ENCODE data around the gene LRP4.

LRP4 gene

GRCh38 chr11:46903846-46904245, 14.5 kb downstream of the LRP4 start:
- H3K4me3 ChIP-seq (ENCODE audit: low read depth in 1 of 2, low read length in 2 of 2), result no peak overlapping the region
- H3K27ac ChIP-seq (ENCODE audit: low read length), result no peak overlapping the region
- H3K4me1 ChIP-seq (ENCODE audit: control insufficient read depth in 1 of 2, insufficient read depth in 2 of 2, low read length in 2 of 2), result peaks cover 0 to 5% of the 10 kb centered on the region in 2 donors
- peaks cover 0 to 12% of the 10 kb centered on the region in 2 donors for H3K36me3 ChIP-seq (ENCODE audit: control insufficient read depth in 1 of 2, insufficient read depth in 2 of 2, low read length in 2 of 2)
- H3K9me3 ChIP-seq (ENCODE audit: control insufficient read depth in 1 of 2, low read length in 2 of 2), result no peaks in the 10 kb centered on the region
- H3K27me3 ChIP-seq (ENCODE audit: low read depth, low read length), result no peaks in the 10 kb centered on the region

DNA sequence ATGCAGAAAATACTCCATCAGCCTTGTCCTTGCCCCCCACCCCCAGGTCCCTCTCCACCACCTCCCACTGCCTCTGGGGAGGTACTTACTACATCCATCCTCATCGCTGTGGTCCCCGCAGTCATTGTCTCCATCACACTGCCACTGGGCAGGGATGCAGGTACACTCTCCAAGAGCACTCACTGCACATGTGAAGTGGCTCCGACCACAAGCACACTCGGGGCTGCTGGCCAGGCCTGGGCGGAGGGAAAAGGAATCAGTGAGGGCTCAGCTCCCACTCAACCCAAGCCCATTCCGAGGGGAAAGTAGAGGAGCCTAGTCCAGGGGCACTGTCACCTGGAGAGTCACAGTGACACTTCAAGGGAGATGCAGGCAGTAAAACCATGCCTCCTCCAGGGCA, 15.7 kb downstream of the LRP4 start:
- Histone ChIP-seq H3K9me3 (ENCODE audit: control insufficient read depth in 1 of 2, low read length in 2 of 2) (no peaks in the 10 kb centered on the region), H3K4me1 (ENCODE audit: control insufficient read depth in 1 of 2, insufficient read depth in 2 of 2, low read length in 2 of 2) (peaks cover 0 to 5% of the 10 kb centered on the region in 2 donors), H3K4me3 (ENCODE audit: low read depth in 1 of 2, low read length in 2 of 2) (no peak overlapping the region), H3K36me3 (ENCODE audit: control insufficient read depth in 1 of 2, insufficient read depth in 2 of 2, low read length in 2 of 2) (peaks cover 0 to 17% of the 10 kb centered on the region in 2 donors), H3K27ac (ENCODE audit: low read length) (no peak overlapping the region), H3K27me3 (ENCODE audit: low read depth, low read length) (no peaks in the 10 kb centered on the region)

DNA sequence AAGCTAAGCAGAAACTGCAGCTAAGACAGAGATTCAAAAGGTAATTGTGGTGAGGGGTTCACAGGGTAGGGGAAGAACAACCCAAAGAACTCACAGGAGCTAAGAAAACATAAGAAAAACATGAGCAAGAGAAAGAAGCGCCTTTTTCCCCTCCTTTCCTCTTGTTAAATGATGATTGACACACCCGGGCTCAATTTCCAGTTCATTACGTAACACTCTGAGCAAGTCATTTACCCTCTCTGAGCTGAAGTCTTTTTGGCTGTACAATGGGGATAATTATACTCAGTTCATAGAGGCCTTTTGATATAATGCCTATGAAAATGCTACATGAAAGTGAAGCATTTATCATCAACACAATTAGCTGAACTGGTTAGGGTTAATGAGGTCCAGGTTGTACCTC, 17.2 kb downstream of the LRP4 start:
- peaks cover 0 to 17% of the 10 kb centered on the region in 2 donors for H3K36me3 ChIP-seq (ENCODE audit: control insufficient read depth in 1 of 2, insufficient read depth in 2 of 2, low read length in 2 of 2)
- H3K4me1 ChIP-seq (ENCODE audit: control insufficient read depth in 1 of 2, insufficient read depth in 2 of 2, low read length in 2 of 2), result no peaks in the 10 kb centered on the region
- H3K27ac ChIP-seq (ENCODE audit: low read length), result no peak overlapping the region
- no peaks in the 10 kb centered on the region for H3K9me3 ChIP-seq (ENCODE audit: control insufficient read depth in 1 of 2, low read length in 2 of 2)
- no peak overlapping the region for H3K4me3 ChIP-seq (ENCODE audit: low read depth in 1 of 2, low read length in 2 of 2)
- no peaks in the 10 kb centered on the region for H3K27me3 ChIP-seq (ENCODE audit: low read depth, low read length)

- Histone ChIP-seq H3K27ac (ENCODE audit: low read length) (no peak overlapping the region), H3K9me3 (ENCODE audit: control insufficient read depth in 1 of 2, low read length in 2 of 2) (no peaks in the 10 kb centered on the region), H3K4me1 (ENCODE audit: control insufficient read depth in 1 of 2, insufficient read depth in 2 of 2, low read length in 2 of 2) (no peaks in the 10 kb centered on the region), H3K27me3 (ENCODE audit: low read depth, low read length) (no peaks in the 10 kb centered on the region), H3K4me3 (ENCODE audit: low read depth in 1 of 2, low read length in 2 of 2) (no peak overlapping the region), H3K36me3 (ENCODE audit: control insufficient read depth in 1 of 2, insufficient read depth in 2 of 2, low read length in 2 of 2) (peaks cover 0 to 20% of the 10 kb centered on the region in 2 donors)
Measured at GRCh38 chr11:46900091-46900746, 18.1 kb downstream of the LRP4 start.

DNA sequence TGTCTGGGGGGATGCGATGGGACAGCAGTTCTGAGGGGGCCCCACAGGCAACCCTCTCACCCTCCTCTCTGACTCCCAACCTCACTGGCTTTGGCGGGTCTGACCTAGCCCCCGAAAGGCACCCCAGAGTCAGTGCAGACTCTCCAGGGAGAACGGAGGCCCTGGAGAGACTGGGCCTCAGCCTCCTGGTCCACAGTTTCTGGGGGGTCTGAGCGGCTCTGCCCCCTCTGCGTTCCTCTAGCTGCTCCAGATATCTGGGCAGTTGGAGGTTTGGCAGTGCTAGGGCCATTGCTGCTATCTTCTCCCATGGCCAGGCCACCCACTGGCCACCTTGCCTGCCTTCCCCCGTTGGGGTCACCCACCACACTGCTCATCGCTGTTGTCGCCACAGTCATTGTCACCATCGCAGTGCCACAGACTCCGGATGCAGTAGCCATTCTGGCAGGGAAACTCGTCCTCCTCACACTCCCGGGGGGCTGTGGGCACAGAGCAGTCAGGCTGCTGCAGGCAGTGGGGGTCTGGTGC, 18.8 kb downstream of the LRP4 start:
- H3K9me3 ChIP-seq (ENCODE audit: control insufficient read depth in 1 of 2, low read length in 2 of 2), result no peaks in the 10 kb centered on the region
- H3K27me3 ChIP-seq (ENCODE audit: low read depth, low read length), result no peaks in the 10 kb centered on the region
- H3K4me1 ChIP-seq (ENCODE audit: control insufficient read depth in 1 of 2, insufficient read depth in 2 of 2, low read length in 2 of 2), result no peaks in the 10 kb centered on the region
- peaks cover 0 to 20% of the 10 kb centered on the region in 2 donors for H3K36me3 ChIP-seq (ENCODE audit: control insufficient read depth in 1 of 2, insufficient read depth in 2 of 2, low read length in 2 of 2)
- H3K27ac ChIP-seq (ENCODE audit: low read length), result no peak overlapping the region
- no peak overlapping the region for H3K4me3 ChIP-seq (ENCODE audit: low read depth in 1 of 2, low read length in 2 of 2)

- Histone ChIP-seq H3K27ac (ENCODE audit: low read length) (no peak overlapping the region), H3K4me1 (ENCODE audit: control insufficient read depth in 1 of 2, insufficient read depth in 2 of 2, low read length in 2 of 2) (no peaks in the 10 kb centered on the region), H3K36me3 (ENCODE audit: control insufficient read depth in 1 of 2, insufficient read depth in 2 of 2, low read length in 2 of 2) (peaks cover 3 to 20% of the 10 kb centered on the region in 2 donors), H3K4me3 (ENCODE audit: low read depth in 1 of 2, low read length in 2 of 2) (no peak overlapping the region), H3K9me3 (ENCODE audit: control insufficient read depth in 1 of 2, low read length in 2 of 2) (no peaks in the 10 kb centered on the region), H3K27me3 (ENCODE audit: low read depth, low read length) (no peaks in the 10 kb centered on the region)
Measured at GRCh38 chr11:46898396-46899095, 19.8 kb downstream of the LRP4 start.

GRCh38 chr11:46896719-46897406, 21.5 kb downstream of the LRP4 start:
- Histone ChIP-seq H3K27ac (ENCODE audit: low read length) (no peak overlapping the region), H3K36me3 (ENCODE audit: control insufficient read depth in 1 of 2, insufficient read depth in 2 of 2, low read length in 2 of 2) (peaks cover 3 to 25% of the 10 kb centered on the region in 2 donors), H3K4me3 (ENCODE audit: low read depth in 1 of 2, low read length in 2 of 2) (no peak overlapping the region), H3K9me3 (ENCODE audit: control insufficient read depth in 1 of 2, low read length in 2 of 2) (no peaks in the 10 kb centered on the region), H3K27me3 (ENCODE audit: low read depth, low read length) (no peaks in the 10 kb centered on the region), H3K4me1 (ENCODE audit: control insufficient read depth in 1 of 2, insufficient read depth in 2 of 2, low read length in 2 of 2) (no peaks in the 10 kb centered on the region)

GRCh38 chr11:46895821-46896220, 22.5 kb downstream of the LRP4 start:
- Histone ChIP-seq H3K4me3 (ENCODE audit: low read depth in 1 of 2, low read length in 2 of 2) (no peak overlapping the region), H3K4me1 (ENCODE audit: control insufficient read depth in 1 of 2, insufficient read depth in 2 of 2, low read length in 2 of 2) (no peaks in the 10 kb centered on the region), H3K27ac (ENCODE audit: low read length) (no peak overlapping the region), H3K27me3 (ENCODE audit: low read depth, low read length) (no peaks in the 10 kb centered on the region), H3K9me3 (ENCODE audit: control insufficient read depth in 1 of 2, low read length in 2 of 2) (no peaks in the 10 kb centered on the region), H3K36me3 (ENCODE audit: control insufficient read depth in 1 of 2, insufficient read depth in 2 of 2, low read length in 2 of 2) (peaks cover 3 to 25% of the 10 kb centered on the region in 2 donors)

GRCh38 chr11:46894961-46895360, 23.4 kb downstream of the LRP4 start:
- Histone ChIP-seq H3K4me3 (ENCODE audit: low read depth in 1 of 2, low read length in 2 of 2) (no peak overlapping the region), H3K9me3 (ENCODE audit: control insufficient read depth in 1 of 2, low read length in 2 of 2) (no peaks in the 10 kb centered on the region), H3K27me3 (ENCODE audit: low read depth, low read length) (no peaks in the 10 kb centered on the region), H3K4me1 (ENCODE audit: control insufficient read depth in 1 of 2, insufficient read depth in 2 of 2, low read length in 2 of 2) (no peaks in the 10 kb centered on the region), H3K36me3 (ENCODE audit: control insufficient read depth in 1 of 2, insufficient read depth in 2 of 2, low read length in 2 of 2) (peaks cover 3 to 24% of the 10 kb centered on the region in 2 donors), H3K27ac (ENCODE audit: low read length) (no peak overlapping the region)

DNA sequence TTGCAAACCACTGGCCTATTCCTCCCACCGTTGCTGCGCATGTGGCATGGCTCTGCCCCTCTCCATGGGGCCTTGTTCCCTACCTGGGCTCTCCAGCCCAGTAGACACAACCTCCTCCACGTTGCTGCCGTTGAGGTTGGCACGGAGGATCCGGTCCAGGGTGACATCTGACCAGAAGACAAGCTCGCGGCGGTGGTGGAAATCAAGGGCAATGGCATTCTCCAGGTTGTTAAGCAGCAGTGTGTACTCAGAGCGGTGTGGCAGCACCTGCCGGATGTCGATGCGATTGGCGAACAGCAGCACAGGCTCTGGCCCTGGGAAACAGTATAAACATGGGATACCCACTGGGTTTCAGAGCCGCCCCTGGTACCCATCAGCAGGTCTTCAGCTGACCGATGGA, 23.8 kb downstream of the LRP4 start:
- H3K27ac ChIP-seq (ENCODE audit: low read length), result no peak overlapping the region
- no peaks in the 10 kb centered on the region for H3K27me3 ChIP-seq (ENCODE audit: low read depth, low read length)
- H3K4me3 ChIP-seq (ENCODE audit: low read depth in 1 of 2, low read length in 2 of 2), result no peak overlapping the region
- no peaks in the 10 kb centered on the region for H3K9me3 ChIP-seq (ENCODE audit: control insufficient read depth in 1 of 2, low read length in 2 of 2)
- peaks cover 3 to 19% of the 10 kb centered on the region in 2 donors for H3K36me3 ChIP-seq (ENCODE audit: control insufficient read depth in 1 of 2, insufficient read depth in 2 of 2, low read length in 2 of 2)
- no peaks in the 10 kb centered on the region for H3K4me1 ChIP-seq (ENCODE audit: control insufficient read depth in 1 of 2, insufficient read depth in 2 of 2, low read length in 2 of 2)

DNA sequence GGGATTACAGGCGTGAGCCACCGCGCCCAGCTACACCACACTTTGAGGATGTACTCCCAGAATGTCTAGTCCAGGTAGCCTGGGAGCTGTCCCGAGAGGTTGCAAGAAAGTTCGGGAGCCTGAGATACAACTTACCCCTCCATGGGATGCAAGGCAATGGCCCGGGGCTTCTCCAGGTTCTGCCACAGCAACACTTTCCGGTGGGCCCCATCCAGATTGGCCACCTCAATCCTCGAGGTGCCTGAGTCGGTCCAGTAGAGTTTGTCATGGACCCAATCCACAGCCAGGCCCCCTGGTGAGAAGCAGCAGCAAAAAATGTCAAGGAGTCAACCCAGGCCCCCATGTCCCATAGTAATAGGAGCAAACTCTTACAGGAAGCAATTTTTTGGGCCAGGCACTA, 25.5 kb downstream of the LRP4 start:
- H3K36me3 ChIP-seq (ENCODE audit: control insufficient read depth in 1 of 2, insufficient read depth in 2 of 2, low read length in 2 of 2), result peaks cover 3 to 13% of the 10 kb centered on the region in 2 donors
- H3K4me1 ChIP-seq (ENCODE audit: control insufficient read depth in 1 of 2, insufficient read depth in 2 of 2, low read length in 2 of 2), result no peaks in the 10 kb centered on the region
- H3K9me3 ChIP-seq (ENCODE audit: control insufficient read depth in 1 of 2, low read length in 2 of 2), result no peaks in the 10 kb centered on the region
- H3K27me3 ChIP-seq (ENCODE audit: low read depth, low read length), result no peaks in the 10 kb centered on the region
- H3K27ac ChIP-seq (ENCODE audit: low read length), result no peak overlapping the region
- no peak overlapping the region for H3K4me3 ChIP-seq (ENCODE audit: low read depth in 1 of 2, low read length in 2 of 2)

All from muscle layer of duodenum (tissue), 2 donors.